ENCODE results near the gene DISC1.

The DISC1 gene

DNA sequence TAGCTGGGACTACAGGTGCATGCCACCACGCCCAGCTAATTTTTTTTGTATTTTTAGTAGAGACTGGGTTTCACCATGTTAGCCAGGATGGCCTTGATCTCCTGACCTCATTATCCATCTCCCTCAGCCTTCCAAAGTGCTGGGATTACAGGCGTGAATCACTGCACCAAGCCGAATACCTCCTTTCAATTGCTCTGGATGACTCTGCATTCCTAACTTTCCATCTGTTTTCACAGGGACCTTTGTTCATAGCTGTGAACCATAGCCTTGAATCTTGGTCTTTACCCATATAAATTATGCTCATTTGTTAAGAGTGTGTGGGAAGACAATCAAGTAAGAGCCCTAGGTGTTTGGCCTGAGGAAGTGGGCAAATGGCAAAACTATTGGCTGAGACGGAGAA, 422.7 kb downstream of the DISC1 start:
- TF ChIP-seq SPI1 (IDR thresholded peaks at IDR 0.05; ENCODE audit: borderline replicate concordance, low read depth) = no peak
- no peak for TF ChIP-seq POLR2AphosphoS5 (IDR thresholded peaks at IDR 0.05; ENCODE audit: low read depth)
- no peak for TF ChIP-seq GABPA (IDR thresholded peaks at IDR 0.05; ENCODE audit: low read depth)
- TF ChIP-seq, protein P1, sequence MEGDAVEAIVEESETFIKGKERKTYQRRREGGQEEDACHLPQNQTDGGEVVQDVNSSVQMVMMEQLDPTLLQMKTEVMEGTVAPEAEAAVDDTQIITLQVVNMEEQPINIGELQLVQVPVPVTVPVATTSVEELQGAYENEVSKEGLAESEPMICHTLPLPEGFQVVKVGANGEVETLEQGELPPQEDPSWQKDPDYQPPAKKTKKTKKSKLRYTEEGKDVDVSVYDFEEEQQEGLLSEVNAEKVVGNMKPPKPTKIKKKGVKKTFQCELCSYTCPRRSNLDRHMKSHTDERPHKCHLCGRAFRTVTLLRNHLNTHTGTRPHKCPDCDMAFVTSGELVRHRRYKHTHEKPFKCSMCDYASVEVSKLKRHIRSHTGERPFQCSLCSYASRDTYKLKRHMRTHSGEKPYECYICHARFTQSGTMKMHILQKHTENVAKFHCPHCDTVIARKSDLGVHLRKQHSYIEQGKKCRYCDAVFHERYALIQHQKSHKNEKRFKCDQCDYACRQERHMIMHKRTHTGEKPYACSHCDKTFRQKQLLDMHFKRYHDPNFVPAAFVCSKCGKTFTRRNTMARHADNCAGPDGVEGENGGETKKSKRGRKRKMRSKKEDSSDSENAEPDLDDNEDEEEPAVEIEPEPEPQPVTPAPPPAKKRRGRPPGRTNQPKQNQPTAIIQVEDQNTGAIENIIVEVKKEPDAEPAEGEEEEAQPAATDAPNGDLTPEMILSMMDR (IDR thresholded peaks at IDR 0.05; ENCODE audit: insufficient read depth, low read length) = no peak
- H3K27me3 ChIP-seq (ENCODE audit: insufficient read depth, poor library complexity, severe bottlenecking) = no peaks in the 10 kb centered on the region
- H3K4me3 ChIP-seq (replicated peaks; ENCODE audit: insufficient read depth, low read length) = no peak overlapping the region
- DNase-seq (ENCODE audit: low read depth in 1 of 2, low spot score in 1 of 2) = no peak
- H3K27ac ChIP-seq (replicated peaks) = no peak overlapping the region

DNA sequence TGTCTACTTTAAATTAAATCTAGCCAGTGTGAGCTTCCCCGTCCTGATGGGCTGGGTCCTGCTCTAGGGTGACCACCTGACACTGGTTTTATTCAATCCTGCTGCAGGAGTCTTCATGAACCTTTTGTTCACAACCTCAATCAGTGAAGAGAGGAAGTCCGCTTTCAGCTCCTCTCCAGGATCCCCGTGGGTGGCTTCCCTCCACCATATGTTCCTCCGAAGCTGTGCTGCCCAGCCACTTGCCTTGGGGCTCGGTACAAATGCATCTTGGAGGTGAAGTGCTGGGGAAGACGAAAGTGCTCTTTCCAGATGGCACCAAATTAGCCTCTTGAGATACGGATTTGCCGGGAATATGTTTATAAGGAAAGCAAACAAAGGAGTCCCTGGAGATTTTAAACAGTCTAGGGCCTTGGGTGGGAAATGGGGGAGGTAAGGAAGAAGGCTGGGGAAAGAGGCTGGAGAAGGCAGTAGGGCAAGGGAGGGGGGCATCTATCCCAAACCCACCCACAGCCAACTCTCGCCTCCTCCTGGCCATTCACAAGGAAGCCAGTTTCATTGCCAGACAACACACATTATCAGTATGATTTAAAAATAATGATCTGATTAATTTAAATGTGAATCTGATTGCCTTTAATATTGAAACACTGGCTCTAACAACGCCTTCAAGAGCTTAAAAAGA, 430.8 kb downstream of the DISC1 start:
- TF ChIP-seq SPI1 (IDR thresholded peaks at IDR 0.05; ENCODE audit: borderline replicate concordance, low read depth) (0 out of 2 replicates have a peak, but pooled peaks have one; percentile 7), GABPA (IDR thresholded peaks at IDR 0.05; ENCODE audit: low read depth) (no peak)
- no peak for DNase-seq (ENCODE audit: low read depth in 1 of 2, low spot score in 1 of 2)
- Histone ChIP-seq H3K27ac (replicated peaks) (no peak overlapping the region), H3K4me3 (replicated peaks; ENCODE audit: insufficient read depth, low read length) (no peak overlapping the region), H3K27me3 (ENCODE audit: insufficient read depth, poor library complexity, severe bottlenecking) (no peaks in the 10 kb centered on the region)

DNA sequence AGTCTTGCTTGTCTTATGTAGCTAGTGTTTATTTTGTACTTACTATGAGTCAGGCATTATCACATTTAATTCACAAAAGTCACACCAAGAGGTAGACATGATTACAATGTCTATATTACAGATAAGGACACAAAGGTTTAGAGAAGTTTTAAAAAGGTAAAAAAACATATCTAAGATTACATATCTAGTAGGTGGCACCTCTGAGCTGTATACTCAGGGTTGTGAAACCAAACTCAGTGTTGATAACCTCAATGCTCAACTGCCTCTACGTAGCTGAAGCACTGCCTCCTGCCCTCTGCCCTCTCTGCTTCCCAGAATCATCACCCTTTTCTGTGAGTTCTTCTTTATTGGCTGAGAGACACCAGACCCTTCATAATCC, 431.3 kb downstream of the DISC1 start:
- TF ChIP-seq, protein P2, sequence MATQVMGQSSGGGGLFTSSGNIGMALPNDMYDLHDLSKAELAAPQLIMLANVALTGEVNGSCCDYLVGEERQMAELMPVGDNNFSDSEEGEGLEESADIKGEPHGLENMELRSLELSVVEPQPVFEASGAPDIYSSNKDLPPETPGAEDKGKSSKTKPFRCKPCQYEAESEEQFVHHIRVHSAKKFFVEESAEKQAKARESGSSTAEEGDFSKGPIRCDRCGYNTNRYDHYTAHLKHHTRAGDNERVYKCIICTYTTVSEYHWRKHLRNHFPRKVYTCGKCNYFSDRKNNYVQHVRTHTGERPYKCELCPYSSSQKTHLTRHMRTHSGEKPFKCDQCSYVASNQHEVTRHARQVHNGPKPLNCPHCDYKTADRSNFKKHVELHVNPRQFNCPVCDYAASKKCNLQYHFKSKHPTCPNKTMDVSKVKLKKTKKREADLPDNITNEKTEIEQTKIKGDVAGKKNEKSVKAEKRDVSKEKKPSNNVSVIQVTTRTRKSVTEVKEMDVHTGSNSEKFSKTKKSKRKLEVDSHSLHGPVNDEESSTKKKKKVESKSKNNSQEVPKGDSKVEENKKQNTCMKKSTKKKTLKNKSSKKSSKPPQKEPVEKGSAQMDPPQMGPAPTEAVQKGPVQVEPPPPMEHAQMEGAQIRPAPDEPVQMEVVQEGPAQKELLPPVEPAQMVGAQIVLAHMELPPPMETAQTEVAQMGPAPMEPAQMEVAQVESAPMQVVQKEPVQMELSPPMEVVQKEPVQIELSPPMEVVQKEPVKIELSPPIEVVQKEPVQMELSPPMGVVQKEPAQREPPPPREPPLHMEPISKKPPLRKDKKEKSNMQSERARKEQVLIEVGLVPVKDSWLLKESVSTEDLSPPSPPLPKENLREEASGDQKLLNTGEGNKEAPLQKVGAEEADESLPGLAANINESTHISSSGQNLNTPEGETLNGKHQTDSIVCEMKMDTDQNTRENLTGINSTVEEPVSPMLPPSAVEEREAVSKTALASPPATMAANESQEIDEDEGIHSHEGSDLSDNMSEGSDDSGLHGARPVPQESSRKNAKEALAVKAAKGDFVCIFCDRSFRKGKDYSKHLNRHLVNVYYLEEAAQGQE (IDR thresholded peaks at IDR 0.05; ENCODE audit: insufficient replicate concordance, low read depth) = no peak
- TF ChIP-seq SPI1 (IDR thresholded peaks at IDR 0.05; ENCODE audit: borderline replicate concordance, low read depth) (no peak), GABPA (IDR thresholded peaks at IDR 0.05; ENCODE audit: low read depth) (no peak), POLR2AphosphoS5 (IDR thresholded peaks at IDR 0.05; ENCODE audit: low read depth) (no peak)
- TF ChIP-seq, protein P1 (IDR thresholded peaks at IDR 0.05; ENCODE audit: insufficient read depth, low read length) = no peak
- H3K27ac ChIP-seq (replicated peaks) = no peak overlapping the region
- H3K4me3 ChIP-seq (replicated peaks; ENCODE audit: insufficient read depth, low read length) = no peak overlapping the region
- no peak for DNase-seq (ENCODE audit: low read depth in 1 of 2, low spot score in 1 of 2)
- no peaks in the 10 kb centered on the region for H3K27me3 ChIP-seq (ENCODE audit: insufficient read depth, poor library complexity, severe bottlenecking)

DNA sequence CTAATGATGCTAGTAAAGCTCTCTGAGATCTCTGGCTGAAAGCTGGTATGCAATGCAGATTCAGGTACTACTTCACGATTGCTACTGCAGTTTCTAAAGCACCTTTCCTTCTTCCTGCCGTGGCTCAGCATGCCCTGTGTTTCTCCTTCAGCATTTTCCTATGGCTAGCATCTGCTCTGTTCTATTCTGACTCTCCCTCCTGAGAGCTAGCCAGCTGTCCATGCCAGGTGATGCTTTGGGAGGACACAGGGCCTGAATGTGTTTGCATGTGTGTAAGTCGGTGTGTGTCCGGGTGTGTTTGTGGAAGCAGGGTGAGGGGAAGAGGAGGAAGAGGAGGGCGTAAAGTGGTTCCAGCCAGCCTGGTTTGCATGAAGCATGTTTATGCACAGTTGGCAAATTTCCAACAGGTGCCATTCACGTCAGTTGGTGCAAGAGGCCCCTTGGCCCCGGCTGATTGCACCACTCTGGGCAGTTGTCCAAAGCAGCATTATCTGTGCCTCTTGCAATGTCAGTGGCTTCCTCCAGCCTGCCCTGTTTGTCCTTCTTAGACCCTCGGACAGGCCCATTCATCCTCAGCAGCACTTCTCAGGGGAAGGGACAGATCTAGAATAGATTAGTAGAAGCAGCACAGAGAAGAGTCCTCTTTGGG, 433.3 kb downstream of the DISC1 start:
- no peak for DNase-seq (ENCODE audit: low read depth in 1 of 2, low spot score in 1 of 2)
- no peak for TF ChIP-seq POLR2AphosphoS5 (IDR thresholded peaks at IDR 0.05; ENCODE audit: low read depth)
- TF ChIP-seq, protein P2 (IDR thresholded peaks at IDR 0.05; ENCODE audit: insufficient replicate concordance, low read depth) = no peak
- no peak overlapping the region for H3K4me3 ChIP-seq (replicated peaks; ENCODE audit: insufficient read depth, low read length)
- no peak overlapping the region for H3K27ac ChIP-seq (replicated peaks)
- H3K27me3 ChIP-seq (ENCODE audit: insufficient read depth, poor library complexity, severe bottlenecking) = no peaks in the 10 kb centered on the region

Data from HL-60 (cell line).